Skeletal muscle tissue (tissue), 4 donors: Measurements from ENCODE around the gene SLC12A8. TPM values are rescaled to one million over a fixed set of nuclear protein-coding genes. Genes with fewer than 3 reads are reported as not detected.

Source experiments
- H3K27ac ChIP-seq: one replicate; pipeline ENCODE4 v1.7.0; 2013; ENCODE audit warnings: mild to moderate bottlenecking, low read depth, low read length, inconsistent platforms
- H3K27me3 ChIP-seq, 3 donors: one replicate each; pipeline ENCODE4 v1.7.0; 2013; ENCODE audit warnings: low read length in 3 of 3; ENCODE audit not compliant: control insufficient read depth in 3 of 3, insufficient read depth in 3 of 3
- H3K36me3 ChIP-seq, 3 donors: one replicate each; pipeline ENCODE4 v1.7.0; 2013; ENCODE audit warnings: low read length in 3 of 3; ENCODE audit not compliant: control insufficient read depth in 3 of 3, insufficient read depth in 3 of 3
- H3K4me1 ChIP-seq, 3 donors: one replicate each; pipeline ENCODE4 v1.7.0; 2013; ENCODE audit warnings: low read length in 3 of 3, mild to moderate bottlenecking in 3 of 3; ENCODE audit not compliant: control insufficient read depth in 3 of 3, insufficient read depth in 3 of 3
- H3K4me3 ChIP-seq, 3 donors: one replicate each; pipeline ENCODE4 v1.7.0; 2013; ENCODE audit warnings: low read length in 3 of 3
- H3K9ac ChIP-seq, 3 donors: one replicate each; pipeline ENCODE4 v1.7.0; 2013; ENCODE audit warnings: low read length in 3 of 3, mild to moderate bottlenecking in 3 of 3, moderate library complexity in 2 of 3, low read depth in 1 of 3
- H3K9me3 ChIP-seq, 3 donors: one replicate each; pipeline ENCODE4 v1.7.0; 2013; ENCODE audit warnings: low read length in 3 of 3; ENCODE audit not compliant: control insufficient read depth in 3 of 3
- total RNA-seq: library from RNA; depleted of rRNA; stranded (reverse); fragments of >200 nt; gene quantifications from one replicate; pipeline ENCODE4 v1.2.3, GENCODE V29; 2014
- donor health status: Osteomylitis.

Gene SLC12A8
- total RNA-seq, 1 donor from 2014 or later = 1.0 TPM

GRCh38 chr3:125054062-125054448 is 158.5 kb downstream of the SLC12A8 start:
- Histone ChIP-seq H3K27me3 (no peaks in the 10 kb centered on the region), H3K36me3 (peaks cover 0 to 2% (median 0%) of the 10 kb centered on the region in 3 donors), H3K9me3 (no peaks in the 10 kb centered on the region), H3K4me3 (peak overlapping the region; percentile 73 to 89 (median 85)), H3K27ac (peak overlapping the region; percentile 77), H3K9ac (peak overlapping the region; percentile 78 to 87 (median 81)), H3K4me1 (peaks cover 46 to 60% (median 57%) of the 10 kb centered on the region in 3 donors)

GRCh38 chr3:125053304-125053699 is 159.2 kb downstream of the SLC12A8 start:
- H3K9ac ChIP-seq = peak overlapping the region in 2 of 3 donors; percentile 23 to 52
- peak overlapping the region in 2 of 3 donors; percentile 46 to 89 for H3K4me3 ChIP-seq
- H3K36me3 ChIP-seq = peaks cover 0 to 2% (median 0%) of the 10 kb centered on the region in 3 donors
- peak overlapping the region; percentile 77 for H3K27ac ChIP-seq
- H3K4me1 ChIP-seq = peaks cover 53 to 66% (median 64%) of the 10 kb centered on the region in 3 donors
- no peaks in the 10 kb centered on the region for H3K27me3 ChIP-seq
- no peaks in the 10 kb centered on the region for H3K9me3 ChIP-seq

- Histone ChIP-seq H3K27me3 (no peaks in the 10 kb centered on the region), H3K4me3 (peak overlapping the region; percentile 41 to 89 (median 47)), H3K9ac (peak overlapping the region in 2 of 3 donors; percentile 23 to 52), H3K36me3 (peaks cover 0 to 2% (median 0%) of the 10 kb centered on the region in 3 donors), H3K9me3 (no peaks in the 10 kb centered on the region), H3K27ac (peak overlapping the region; percentile 77), H3K4me1 (peaks cover 55 to 70% (median 70%) of the 10 kb centered on the region in 3 donors)
These were observed 159.8 kb downstream of the SLC12A8 start for GRCh38 chr3:125052624-125053303.

- Histone ChIP-seq H3K27ac (peak overlapping the region; percentile 77), H3K27me3 (no peaks in the 10 kb centered on the region), H3K4me3 (peak overlapping the region; percentile 11 to 89 (median 47)), H3K9me3 (no peaks in the 10 kb centered on the region), H3K4me1 (peaks cover 55 to 70% (median 69%) of the 10 kb centered on the region in 3 donors), H3K9ac (peak overlapping the region; percentile 36 to 57 (median 41)), H3K36me3 (peaks cover 0 to 6% (median 0%) of the 10 kb centered on the region in 3 donors)
These were observed 160.6 kb downstream of the SLC12A8 start for GRCh38 chr3:125051715-125052581.

GRCh38 chr3:125051205-125051604 is 161.3 kb downstream of the SLC12A8 start:
- peak overlapping the region; percentile 5 to 89 (median 46) for H3K4me3 ChIP-seq
- no peaks in the 10 kb centered on the region for H3K9me3 ChIP-seq
- peak overlapping the region; percentile 36 to 57 (median 41) for H3K9ac ChIP-seq
- peaks cover 0 to 6% (median 0%) of the 10 kb centered on the region in 3 donors for H3K36me3 ChIP-seq
- H3K27me3 ChIP-seq = no peaks in the 10 kb centered on the region
- peaks cover 50 to 67% (median 65%) of the 10 kb centered on the region in 3 donors for H3K4me1 ChIP-seq
- H3K27ac ChIP-seq = peak overlapping the region; percentile 54

- H3K4me1 ChIP-seq = peaks cover 52 to 72% (median 67%) of the 10 kb centered on the region in 3 donors
- no peaks in the 10 kb centered on the region for H3K27me3 ChIP-seq
- peaks cover 0 to 6% (median 0%) of the 10 kb centered on the region in 3 donors for H3K36me3 ChIP-seq
- H3K27ac ChIP-seq = no peak overlapping the region
- no peak overlapping the region for H3K4me3 ChIP-seq
- H3K9ac ChIP-seq = no peak overlapping the region
- H3K9me3 ChIP-seq = no peaks in the 10 kb centered on the region
These were observed 162.0 kb downstream of the SLC12A8 start for GRCh38 chr3:125050488-125051090.

GRCh38 chr3:125048282-125048681 is 164.3 kb downstream of the SLC12A8 start:
- no peak overlapping the region for H3K27ac ChIP-seq
- no peaks in the 10 kb centered on the region for H3K27me3 ChIP-seq
- H3K9ac ChIP-seq = no peak overlapping the region
- H3K4me3 ChIP-seq = no peak overlapping the region
- H3K4me1 ChIP-seq = peaks cover 64 to 86% (median 71%) of the 10 kb centered on the region in 3 donors
- H3K9me3 ChIP-seq = no peaks in the 10 kb centered on the region
- H3K36me3 ChIP-seq = peaks cover 0 to 5% (median 0%) of the 10 kb centered on the region in 3 donors

- no peak overlapping the region for H3K9ac ChIP-seq
- H3K4me1 ChIP-seq = peaks cover 52 to 74% (median 59%) of the 10 kb centered on the region in 3 donors
- no peak overlapping the region for H3K27ac ChIP-seq
- no peak overlapping the region for H3K4me3 ChIP-seq
- H3K9me3 ChIP-seq = no peaks in the 10 kb centered on the region
- H3K36me3 ChIP-seq = peaks cover 0 to 4% (median 0%) of the 10 kb centered on the region in 3 donors
- no peaks in the 10 kb centered on the region for H3K27me3 ChIP-seq
These were observed 166.6 kb downstream of the SLC12A8 start for GRCh38 chr3:125045965-125046364.

GRCh38 chr3:125045194-125045593 is 167.4 kb downstream of the SLC12A8 start:
- Histone ChIP-seq H3K4me3 (no peak overlapping the region), H3K4me1 (peaks cover 53 to 69% (median 57%) of the 10 kb centered on the region in 3 donors), H3K27ac (no peak overlapping the region), H3K9ac (no peak overlapping the region), H3K9me3 (no peaks in the 10 kb centered on the region), H3K36me3 (peaks cover 0 to 4% (median 0%) of the 10 kb centered on the region in 3 donors), H3K27me3 (no peaks in the 10 kb centered on the region)
